HepG2 (cell line): ENCODE data around the gene CAPZA2. TPM values are rescaled to one million over a fixed set of nuclear protein-coding genes. Genes with fewer than 3 reads are reported as not detected.

Experiments used
- ATF2 ChIP-seq: sonication (generic); formaldehyde crosslinking; IDR thresholded peaks from 2 replicates; pipeline ENCODE4 v1.4.0; 2020; ENCODE audit warnings: missing genetic modification reagents
- BCL3 ChIP-seq: sonication (generic); formaldehyde crosslinking; IDR thresholded peaks from 2 replicates; pipeline ENCODE4 v1.5.1; 2020; ENCODE audit warnings: mild to moderate bottlenecking, missing genetic modification reagents, moderate library complexity
- ETS1 ChIP-seq: sonication (generic); formaldehyde crosslinking; IDR thresholded peaks from 2 replicates; pipeline ENCODE4 v1.4.0; 2020; ENCODE audit warnings: missing genetic modification reagents
- FOXK1 ChIP-seq: sonication (generic); formaldehyde crosslinking; IDR thresholded peaks from 2 replicates; pipeline ENCODE4 v1.4.0; 2020; ENCODE audit warnings: low read depth, missing genetic modification reagents, borderline replicate concordance
- HIC2 ChIP-seq: sonication (generic); formaldehyde crosslinking; IDR thresholded peaks from 2 replicates; pipeline ENCODE4 v1.9.0; 2022; ENCODE audit warnings: low read depth, missing genetic modification reagents
- MXD3 ChIP-seq: IDR thresholded peaks from 2 replicates; pipeline ENCODE4 v1.6.1; 2016; ENCODE audit warnings: mild to moderate bottlenecking, missing biosample characterization, missing genetic modification reagents
- MYNN ChIP-seq: sonication (generic); formaldehyde crosslinking; IDR thresholded peaks from 2 replicates; pipeline ENCODE4 v1.4.0; 2020; ENCODE audit warnings: mild to moderate bottlenecking, low read depth, missing genetic modification reagents
- NFIB ChIP-seq: sonication (generic); formaldehyde crosslinking; IDR thresholded peaks from 2 replicates; pipeline ENCODE4 v1.9.0; 2021; ENCODE audit warnings: missing genetic modification reagents, mild to moderate bottlenecking, borderline replicate concordance
- RBAK ChIP-seq: sonication (generic); formaldehyde crosslinking; IDR thresholded peaks from 2 replicates; pipeline ENCODE4 v1.5.1; 2020; ENCODE audit warnings: mild to moderate bottlenecking, missing genetic modification reagents
- SMC3 ChIP-seq: IDR thresholded peaks from 2 replicates; pipeline ENCODE4 v1.6.1; 2011; ENCODE audit warnings: low read length, improper control_type of control experiment
- TRIM24 ChIP-seq: sonication (generic); formaldehyde crosslinking; IDR thresholded peaks from 2 replicates; pipeline ENCODE4 v1.8.0; 2022; ENCODE audit warnings: mild to moderate bottlenecking, missing genetic modification reagents
- ZNF687 ChIP-seq: sonication (generic); formaldehyde crosslinking; IDR thresholded peaks from 2 replicates; pipeline ENCODE4 v1.5.1; 2020; ENCODE audit warnings: mild to moderate bottlenecking, missing genetic modification reagents, moderate library complexity
- ZNF800 ChIP-seq: sonication (generic); formaldehyde crosslinking; IDR thresholded peaks from 2 replicates; pipeline ENCODE4 v1.4.0; 2020; ENCODE audit warnings: missing genetic modification reagents
- polyA plus RNA-seq, 8 experiments: library from polyadenylated mRNA; depleted of rRNA in 3 of 8; stranded (reverse) in 7 of 8; unstranded in 1 of 8; fragments of >200 nt; fragmentation: Illumina TruSeq in 4 of 8; extraction: Trizol in 4 of 8; gene quantifications; 2 replicates each; pipeline versions ENCODE4 v1.2.1 to v1.2.3, GENCODE V29; 2011 to 2016; ENCODE audit warnings: low read depth in 4 of 8, missing spikeins in 1 of 8, mixed read lengths in 1 of 8; ENCODE audit not compliant: insufficient read depth in 1 of 8
- total RNA-seq, 5 experiments: library from RNA; depleted of rRNA; stranded (reverse); fragments of >200 nt; fragmentation: Illumina TruSeq; extraction: Trizol; gene quantifications; 2 replicates each; pipeline ENCODE4 v1.2.3, GENCODE V29; 2016; ENCODE audit warnings: low read depth in 1 of 5

Gene CAPZA2
- total and polyA plus RNA-seq, 2 of the 13 experiments (the other 11 are each of a cell fraction or from before 2014, with no cell fraction given) = 38.4 to 199 TPM

- TF ChIP-seq ZNF687 (CRISPR knock-in tag) = peak; percentile 12; the same call in 1 of the 2 replicates
- TF ChIP-seq ATF2 (CRISPR knock-in tag) = peak; percentile 60; the same call in 1 of the 2 replicates
- no peak for TF ChIP-seq MYNN (CRISPR knock-in tag)
- 0 out of 2 replicates have a peak, but pooled peaks have one; percentile 35 for TF ChIP-seq FOXK1
- TF ChIP-seq TRIM24 (CRISPR knock-in tag) = no peak
- TF ChIP-seq MXD3 (CRISPR knock-in tag) = 0 out of 2 replicates have a peak, but pooled peaks have one; percentile 32
- peak; percentile 94 for TF ChIP-seq SMC3
- TF ChIP-seq NFIB (CRISPR knock-in tag) = no peak
- no peak for TF ChIP-seq BCL3 (CRISPR knock-in tag)
- TF ChIP-seq RBAK (CRISPR knock-in tag) = no peak
- no peak for TF ChIP-seq HIC2 (CRISPR knock-in tag)
- TF ChIP-seq ETS1 (CRISPR knock-in tag) = no peak
- TF ChIP-seq ZNF800 (CRISPR knock-in tag) = no peak
These were observed 67.8 kb downstream of the CAPZA2 start (continued) for GRCh38 chr7:116929914-116930913.
